HEK293 (cell line): ENCODE data around the gene AKIP1.

Experiments used
- CTCF ChIA-PET: fragments of 350-600 bp; formaldehyde crosslinking; extraction: SDS; loops from one replicate; lab custom pipeline; 2021; ENCODE audit warnings: antibody characterized with exemption; lab: Yijun Ruan, JAX
- POLR2A ChIA-PET: fragments of 300-600 bp; formaldehyde crosslinking; extraction: SDS; loops from one replicate; lab custom pipeline; 2020; ENCODE audit warnings: antibody characterized with exemption, inconsistent platforms; lab: Yijun Ruan, JAX
- H3K27ac ChIP-seq: fragments of 200-500 bp; sonication (Bioruptor generic); 2 replicates; pipeline ENCODE4 v1.5.1; 2014; ENCODE audit warnings: low read depth, low read length, control low read depth, inconsistent platforms; ENCODE audit errors: extremely low read depth
- H3K36me3 ChIP-seq, 2 experiments: fragments of 200-500 bp in 1 of 2; sonication (Bioruptor generic) in 1 of 2; 1 replicate in 1 of 2; 2 replicates in 1 of 2; pipeline ENCODE4 v1.5.1; 2014 to 2017; ENCODE audit warnings: inconsistent platforms in 2 of 2, low read length in 2 of 2; ENCODE audit not compliant: control insufficient read depth in 2 of 2, insufficient read depth in 1 of 2
- H3K4me1 ChIP-seq: fragments of 200-500 bp; sonication (Bioruptor generic); 2 replicates; pipeline ENCODE4 v1.5.1; 2014; ENCODE audit warnings: mild to moderate bottlenecking, low read length, inconsistent platforms; ENCODE audit not compliant: control insufficient read depth, insufficient read depth
- H3K4me3 ChIP-seq: 2 replicates; pipeline ENCODE4 v1.5.1; 2011; ENCODE audit warnings: low read depth, mild to moderate bottlenecking, control low read depth, low read length, moderate library complexity
- H3K9me3 ChIP-seq: fragments of 200-500 bp; sonication (Bioruptor generic); 2 replicates; pipeline ENCODE4 v1.5.1; 2014; ENCODE audit warnings: low read depth, low read length, inconsistent platforms; ENCODE audit not compliant: control insufficient read depth, insufficient read depth
- EGR2 ChIP-seq: fragments of 450-650 bp; formaldehyde crosslinking; IDR thresholded peaks from 2 replicates; pipeline ENCODE4 v1.5.1; 2016; ENCODE audit warnings: low read depth, missing biosample characterization, missing genetic modification characterization
- GFI1B ChIP-seq: fragments of 450-650 bp; formaldehyde crosslinking; IDR thresholded peaks from 2 replicates; pipeline ENCODE4 v1.5.1; 2016; ENCODE audit warnings: missing biosample characterization, missing genetic modification characterization
- GLIS1 ChIP-seq: fragments of 450-650 bp; formaldehyde crosslinking; IDR thresholded peaks from 2 replicates; pipeline ENCODE4 v1.5.1; 2016; ENCODE audit warnings: missing biosample characterization, missing genetic modification characterization
- HIC1 ChIP-seq: fragments of 450-650 bp; formaldehyde crosslinking; IDR thresholded peaks from 2 replicates; pipeline ENCODE4 v1.5.1; 2016; ENCODE audit warnings: missing biosample characterization, missing genetic modification characterization
- KLF10 ChIP-seq: fragments of 450-650 bp; IDR thresholded peaks from 2 replicates; pipeline ENCODE4 v1.5.1; 2018; ENCODE audit warnings: missing biosample characterization, mild to moderate bottlenecking, missing genetic modification characterization
- KLF9 ChIP-seq: fragments of 450-650 bp; formaldehyde crosslinking; IDR thresholded peaks from 2 replicates; pipeline ENCODE4 v1.5.1; 2016; ENCODE audit warnings: missing biosample characterization, missing genetic modification characterization, low read depth
- PRDM1 ChIP-seq: fragments of 450-650 bp; formaldehyde crosslinking; IDR thresholded peaks from 2 replicates; pipeline ENCODE4; 2016; ENCODE audit warnings: missing biosample characterization, missing genetic modification characterization
- SP3 ChIP-seq: fragments of 450-650 bp; formaldehyde crosslinking; IDR thresholded peaks from 2 replicates; pipeline ENCODE4 v1.5.1; 2016; ENCODE audit warnings: missing biosample characterization, missing genetic modification characterization
- ZFHX2 ChIP-seq: fragments of 450-650 bp; formaldehyde crosslinking; conservative IDR thresholded peaks from 2 replicates; pipeline ENCODE4 v1.5.1; 2016; ENCODE audit warnings: missing biosample characterization, missing genetic modification characterization
- ZNF202 ChIP-seq: fragments of 450-650 bp; formaldehyde crosslinking; IDR thresholded peaks from 2 replicates; pipeline ENCODE4 v1.5.1; 2016; ENCODE audit warnings: missing biosample characterization, missing genetic modification characterization, borderline replicate concordance
- ZNF23 ChIP-seq: fragments of 450-650 bp; formaldehyde crosslinking; IDR thresholded peaks from 2 replicates; pipeline ENCODE4 v1.5.1; 2016; ENCODE audit warnings: missing biosample characterization, missing genetic modification characterization, borderline replicate concordance
- ZNF366 ChIP-seq: fragments of 450-650 bp; formaldehyde crosslinking; conservative IDR thresholded peaks from 2 replicates; pipeline ENCODE4 v1.5.1; 2016; ENCODE audit warnings: missing biosample characterization, missing genetic modification characterization
- ZNF37A ChIP-seq: fragments of 450-650 bp; IDR thresholded peaks from 2 replicates; pipeline ENCODE4 v1.5.1; 2018; ENCODE audit warnings: missing biosample characterization, missing genetic modification characterization
- ZNF391 ChIP-seq: fragments of 450-650 bp; formaldehyde crosslinking; IDR thresholded peaks from 2 replicates; pipeline ENCODE4 v1.5.1; 2016; ENCODE audit warnings: low read depth, missing biosample characterization, missing genetic modification characterization, borderline replicate concordance
- ZNF449 ChIP-seq: fragments of 450-650 bp; formaldehyde crosslinking; IDR thresholded peaks from 2 replicates; pipeline ENCODE4 v1.5.1; 2017; ENCODE audit warnings: missing biosample characterization, mild to moderate bottlenecking, missing genetic modification characterization, moderate library complexity
- ZNF624 ChIP-seq: fragments of 450-650 bp; formaldehyde crosslinking; IDR thresholded peaks from 2 replicates; pipeline ENCODE4 v1.5.1; 2017; ENCODE audit warnings: missing biosample characterization, missing genetic modification characterization
- ZNF76 ChIP-seq: fragments of 450-650 bp; formaldehyde crosslinking; IDR thresholded peaks from 2 replicates; pipeline ENCODE4; 2016; ENCODE audit warnings: low read depth, missing biosample characterization, missing genetic modification characterization, borderline replicate concordance
- TF ChIP-seq, protein P1 (sequence below): fragments of 450-650 bp; formaldehyde crosslinking; IDR thresholded peaks from 2 replicates; pipeline ENCODE4 v1.5.1; 2016; ENCODE audit warnings: missing biosample characterization, missing genetic modification characterization
- TF ChIP-seq, protein P2 (sequence below): fragments of 450-650 bp; formaldehyde crosslinking; IDR thresholded peaks from 2 replicates; pipeline ENCODE4 v1.5.1; 2016; ENCODE audit warnings: missing biosample characterization, missing genetic modification characterization

The AKIP1 gene

GRCh38 chr11:8932564-8933180, 21.7 kb downstream of the AKIP1 start, which contains the start of gene C11orf16:
Gene C11orf16 (minus strand): TSS chr11:8932947. CDS start chr11:8932308, 639 bp downstream.
- H3K9me3 ChIP-seq = no peaks in the 10 kb centered on the region
- peaks cover 0 to 3% of the 10 kb centered on the region in 2 experiments; a peak in 1 of 3 replicates for H3K36me3 ChIP-seq
- TF ChIP-seq ZNF449 = peak; percentile 72
- TF ChIP-seq ZNF76 (tag by site-specific recombination) = no peak
- ChIA-PET CTCF (interaction anchor here (2.3 kb wide), 1 partner anchor 27 kb away, joined by 9 read pairs; no protein-coding TSS in a partner anchor), POLR2A (interaction anchor here (1.1 kb wide), 1 partner anchor 11 kb away, joined by 3 read pairs; no protein-coding TSS in a partner anchor)
- H3K4me1 ChIP-seq = no peaks in the 10 kb centered on the region
- no peak within 1 kb of the TSS for H3K4me3 ChIP-seq
- H3K27ac ChIP-seq = no peak within 1 kb of the TSS

- Histone ChIP-seq H3K27ac (no peak overlapping the region), H3K36me3 (peaks cover 0 to 3% of the 10 kb centered on the region in 2 experiments; a peak in 1 of 3 replicates), H3K4me1 (no peaks in the 10 kb centered on the region), H3K4me3 (no peak overlapping the region), H3K9me3 (no peaks in the 10 kb centered on the region)
- CTCF ChIA-PET = interaction anchor here (0.7 to 1.1 kb wide), 6 partner anchors 15 to 707 kb away, joined by 3 to 5 read pairs (median 4); no protein-coding TSS in a partner anchor
- POLR2A ChIA-PET = no interaction called here
- TF ChIP-seq, protein P1, sequence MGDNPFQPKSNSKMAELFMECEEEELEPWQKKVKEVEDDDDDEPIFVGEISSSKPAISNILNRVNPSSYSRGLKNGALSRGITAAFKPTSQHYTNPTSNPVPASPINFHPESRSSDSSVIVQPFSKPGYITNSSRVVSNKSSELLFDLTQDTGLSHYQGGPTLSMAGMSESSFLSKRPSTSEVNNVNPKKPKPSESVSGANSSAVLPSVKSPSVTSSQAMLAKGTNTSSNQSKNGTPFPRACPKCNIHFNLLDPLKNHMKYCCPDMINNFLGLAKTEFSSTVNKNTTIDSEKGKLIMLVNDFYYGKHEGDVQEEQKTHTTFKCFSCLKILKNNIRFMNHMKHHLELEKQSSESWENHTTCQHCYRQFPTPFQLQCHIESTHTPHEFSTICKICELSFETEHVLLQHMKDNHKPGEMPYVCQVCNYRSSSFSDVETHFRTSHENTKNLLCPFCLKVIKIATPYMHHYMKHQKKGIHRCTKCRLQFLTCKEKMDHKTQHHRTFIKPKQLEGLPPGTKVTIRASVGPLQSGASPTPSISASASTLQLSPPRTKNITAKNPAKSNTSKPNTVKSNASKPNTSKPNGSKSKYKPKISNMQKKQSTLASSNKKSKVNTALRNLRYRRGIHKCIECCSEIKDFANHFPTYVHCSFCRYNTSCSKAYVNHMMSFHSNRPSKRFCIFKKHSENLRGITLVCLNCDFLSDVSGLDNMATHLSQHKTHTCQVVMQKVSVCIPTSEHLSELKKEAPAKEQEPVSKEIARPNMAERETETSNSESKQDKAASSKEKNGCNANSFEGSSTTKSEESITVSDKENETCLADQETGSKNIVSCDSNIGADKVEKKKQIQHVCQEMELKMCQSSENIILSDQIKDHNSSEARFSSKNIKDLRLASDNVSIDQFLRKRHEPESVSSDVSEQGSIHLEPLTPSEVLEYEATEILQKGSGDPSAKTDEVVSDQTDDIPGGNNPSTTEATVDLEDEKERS = no peak
- no peak for TF ChIP-seq GLIS1 (tag by site-specific recombination)
- no peak for TF ChIP-seq ZNF366 (tag by site-specific recombination)
- TF ChIP-seq ZNF391 (tag by site-specific recombination) = no peak
- TF ChIP-seq ZNF202 (tag by site-specific recombination) = no peak
- no peak for TF ChIP-seq ZNF23
- TF ChIP-seq ZNF37A (tag by site-specific recombination) = no peak
- no peak for TF ChIP-seq GFI1B
Measured at GRCh38 chr11:8933931-8934330, 22.9 kb downstream of the AKIP1 start.

GRCh38 chr11:8934742-8935488, 23.9 kb downstream of the AKIP1 start:
- Histone ChIP-seq H3K9me3 (no peaks in the 10 kb centered on the region), H3K36me3 (no peaks in the 10 kb centered on the region), H3K4me1 (no peaks in the 10 kb centered on the region), H3K27ac (no peak overlapping the region), H3K4me3 (peak overlapping the region; percentile 13)
- ChIA-PET POLR2A (interaction anchor here (1.3 to 1.5 kb wide), 2 partner anchors 21 to 24 kb away, joined by 3 to 4 read pairs; no protein-coding TSS in a partner anchor), CTCF (interaction anchor here (0.7 kb wide), 1 partner anchor 31 kb away, joined by 3 read pairs; no protein-coding TSS in a partner anchor)
- TF ChIP-seq KLF9 (tag by site-specific recombination) (0 out of 2 replicates have a peak, but pooled peaks have one; percentile 16), PRDM1 (tag by site-specific recombination) (0 out of 2 replicates have a peak, but pooled peaks have one; percentile 8), SP3 (peak; percentile 37), HIC1 (tag by site-specific recombination) (0 out of 2 replicates have a peak, but pooled peaks have one; percentile 22), EGR2 (tag by site-specific recombination) (peak; percentile 53; the same call in 1 of the 2 replicates), KLF10 (tag by site-specific recombination) (peak; percentile 74), ZFHX2 (tag by site-specific recombination) (peak; percentile 46), ZNF624 (no peak), ZNF76 (tag by site-specific recombination) (no peak)
- TF ChIP-seq, protein P2, sequence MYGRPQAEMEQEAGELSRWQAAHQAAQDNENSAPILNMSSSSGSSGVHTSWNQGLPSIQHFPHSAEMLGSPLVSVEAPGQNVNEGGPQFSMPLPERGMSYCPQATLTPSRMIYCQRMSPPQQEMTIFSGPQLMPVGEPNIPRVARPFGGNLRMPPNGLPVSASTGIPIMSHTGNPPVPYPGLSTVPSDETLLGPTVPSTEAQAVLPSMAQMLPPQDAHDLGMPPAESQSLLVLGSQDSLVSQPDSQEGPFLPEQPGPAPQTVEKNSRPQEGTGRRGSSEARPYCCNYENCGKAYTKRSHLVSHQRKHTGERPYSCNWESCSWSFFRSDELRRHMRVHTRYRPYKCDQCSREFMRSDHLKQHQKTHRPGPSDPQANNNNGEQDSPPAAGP = no peak
